HL-60 (cell line): ENCODE measurements around the gene GOLGA6L10.

Source experiments
- GABPA ChIP-seq: IDR thresholded peaks from 2 replicates; pipeline ENCODE4 v1.6.1; 2012; ENCODE audit warnings: low read depth
- POLR2AphosphoS5 ChIP-seq: IDR thresholded peaks from 2 replicates; pipeline ENCODE4 v1.6.1; 2012; ENCODE audit warnings: low read depth
- SPI1 ChIP-seq: IDR thresholded peaks from 2 replicates; pipeline ENCODE4 v1.6.1; 2012; ENCODE audit warnings: low read depth, mild to moderate bottlenecking, borderline replicate concordance
- TF ChIP-seq, protein P1 (sequence below): IDR thresholded peaks from one replicate; pipeline ENCODE4 v1.5.1; 2011; ENCODE audit warnings: low read length, control low read depth, inconsistent platforms; ENCODE audit not compliant: insufficient read depth
- TF ChIP-seq, protein P2 (sequence below): IDR thresholded peaks from 2 replicates; pipeline ENCODE4 v1.6.1; 2012; ENCODE audit warnings: low read depth; ENCODE audit not compliant: insufficient replicate concordance

DNA sequence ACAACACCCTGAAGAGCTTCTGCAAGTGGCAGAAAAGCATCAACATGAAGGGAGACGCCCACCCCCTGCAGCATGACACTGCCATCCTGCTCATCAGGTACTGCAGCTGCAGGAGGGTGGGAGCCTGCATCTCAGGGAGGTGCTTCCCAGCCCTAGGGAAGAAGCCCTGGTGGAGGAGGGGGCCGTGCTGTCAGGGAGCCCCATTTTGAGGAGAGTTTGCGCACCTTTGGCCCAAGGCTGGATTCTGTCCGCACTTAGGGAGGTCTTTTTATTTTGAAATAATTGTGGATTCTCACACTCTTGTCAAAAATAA is 44.5 kb downstream of the GOLGA6L10 start:
- TF ChIP-seq, protein P1, sequence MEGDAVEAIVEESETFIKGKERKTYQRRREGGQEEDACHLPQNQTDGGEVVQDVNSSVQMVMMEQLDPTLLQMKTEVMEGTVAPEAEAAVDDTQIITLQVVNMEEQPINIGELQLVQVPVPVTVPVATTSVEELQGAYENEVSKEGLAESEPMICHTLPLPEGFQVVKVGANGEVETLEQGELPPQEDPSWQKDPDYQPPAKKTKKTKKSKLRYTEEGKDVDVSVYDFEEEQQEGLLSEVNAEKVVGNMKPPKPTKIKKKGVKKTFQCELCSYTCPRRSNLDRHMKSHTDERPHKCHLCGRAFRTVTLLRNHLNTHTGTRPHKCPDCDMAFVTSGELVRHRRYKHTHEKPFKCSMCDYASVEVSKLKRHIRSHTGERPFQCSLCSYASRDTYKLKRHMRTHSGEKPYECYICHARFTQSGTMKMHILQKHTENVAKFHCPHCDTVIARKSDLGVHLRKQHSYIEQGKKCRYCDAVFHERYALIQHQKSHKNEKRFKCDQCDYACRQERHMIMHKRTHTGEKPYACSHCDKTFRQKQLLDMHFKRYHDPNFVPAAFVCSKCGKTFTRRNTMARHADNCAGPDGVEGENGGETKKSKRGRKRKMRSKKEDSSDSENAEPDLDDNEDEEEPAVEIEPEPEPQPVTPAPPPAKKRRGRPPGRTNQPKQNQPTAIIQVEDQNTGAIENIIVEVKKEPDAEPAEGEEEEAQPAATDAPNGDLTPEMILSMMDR: no peak
- TF ChIP-seq GABPA (no peak), POLR2AphosphoS5 (no peak), SPI1 (no peak)
- TF ChIP-seq, protein P2, sequence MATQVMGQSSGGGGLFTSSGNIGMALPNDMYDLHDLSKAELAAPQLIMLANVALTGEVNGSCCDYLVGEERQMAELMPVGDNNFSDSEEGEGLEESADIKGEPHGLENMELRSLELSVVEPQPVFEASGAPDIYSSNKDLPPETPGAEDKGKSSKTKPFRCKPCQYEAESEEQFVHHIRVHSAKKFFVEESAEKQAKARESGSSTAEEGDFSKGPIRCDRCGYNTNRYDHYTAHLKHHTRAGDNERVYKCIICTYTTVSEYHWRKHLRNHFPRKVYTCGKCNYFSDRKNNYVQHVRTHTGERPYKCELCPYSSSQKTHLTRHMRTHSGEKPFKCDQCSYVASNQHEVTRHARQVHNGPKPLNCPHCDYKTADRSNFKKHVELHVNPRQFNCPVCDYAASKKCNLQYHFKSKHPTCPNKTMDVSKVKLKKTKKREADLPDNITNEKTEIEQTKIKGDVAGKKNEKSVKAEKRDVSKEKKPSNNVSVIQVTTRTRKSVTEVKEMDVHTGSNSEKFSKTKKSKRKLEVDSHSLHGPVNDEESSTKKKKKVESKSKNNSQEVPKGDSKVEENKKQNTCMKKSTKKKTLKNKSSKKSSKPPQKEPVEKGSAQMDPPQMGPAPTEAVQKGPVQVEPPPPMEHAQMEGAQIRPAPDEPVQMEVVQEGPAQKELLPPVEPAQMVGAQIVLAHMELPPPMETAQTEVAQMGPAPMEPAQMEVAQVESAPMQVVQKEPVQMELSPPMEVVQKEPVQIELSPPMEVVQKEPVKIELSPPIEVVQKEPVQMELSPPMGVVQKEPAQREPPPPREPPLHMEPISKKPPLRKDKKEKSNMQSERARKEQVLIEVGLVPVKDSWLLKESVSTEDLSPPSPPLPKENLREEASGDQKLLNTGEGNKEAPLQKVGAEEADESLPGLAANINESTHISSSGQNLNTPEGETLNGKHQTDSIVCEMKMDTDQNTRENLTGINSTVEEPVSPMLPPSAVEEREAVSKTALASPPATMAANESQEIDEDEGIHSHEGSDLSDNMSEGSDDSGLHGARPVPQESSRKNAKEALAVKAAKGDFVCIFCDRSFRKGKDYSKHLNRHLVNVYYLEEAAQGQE: no peak
